Esophagus mucosa (tissue), 1 donor: ENCODE measurements around the gene SLC22A4. TPM values are rescaled to one million over a fixed set of nuclear protein-coding genes. Genes with fewer than 3 reads are reported as not detected.

Source experiments
- total RNA-seq: library from RNA; stranded (reverse); gene quantifications from one replicate; pipeline ENCODE4 v1.2.4, GENCODE V29; 2023
- donor health status: DM: yes; HTN: yes; CAD: no.

The SLC22A4 gene
- total RNA-seq, 1 donor from 2014 or later = 0.28 TPM

Other genes starting within 250 kb of the SLC22A4 start
- gene IL3, start 233.7 kb upstream of the SLC22A4 start, total RNA-seq = not detected
- not detected for gene CSF2, start 220.6 kb upstream of the SLC22A4 start, total RNA-seq
- 19.0 TPM for gene P4HA2, start 66.5 kb upstream of the SLC22A4 start, total RNA-seq
- 26.9 TPM for gene PDLIM4, start 36.7 kb upstream of the SLC22A4 start, total RNA-seq
- gene SLC22A5, start 75.3 kb downstream of the SLC22A4 start, total RNA-seq = 2.7 TPM
- 9.1 TPM for gene IRF1, start 196.4 kb downstream of the SLC22A4 start, total RNA-seq
- gene IL5, start 249.1 kb downstream of the SLC22A4 start, total RNA-seq = not detected